ENCODE measurements around the gene FHL5.

- TF ChIP-seq, protein P1, sequence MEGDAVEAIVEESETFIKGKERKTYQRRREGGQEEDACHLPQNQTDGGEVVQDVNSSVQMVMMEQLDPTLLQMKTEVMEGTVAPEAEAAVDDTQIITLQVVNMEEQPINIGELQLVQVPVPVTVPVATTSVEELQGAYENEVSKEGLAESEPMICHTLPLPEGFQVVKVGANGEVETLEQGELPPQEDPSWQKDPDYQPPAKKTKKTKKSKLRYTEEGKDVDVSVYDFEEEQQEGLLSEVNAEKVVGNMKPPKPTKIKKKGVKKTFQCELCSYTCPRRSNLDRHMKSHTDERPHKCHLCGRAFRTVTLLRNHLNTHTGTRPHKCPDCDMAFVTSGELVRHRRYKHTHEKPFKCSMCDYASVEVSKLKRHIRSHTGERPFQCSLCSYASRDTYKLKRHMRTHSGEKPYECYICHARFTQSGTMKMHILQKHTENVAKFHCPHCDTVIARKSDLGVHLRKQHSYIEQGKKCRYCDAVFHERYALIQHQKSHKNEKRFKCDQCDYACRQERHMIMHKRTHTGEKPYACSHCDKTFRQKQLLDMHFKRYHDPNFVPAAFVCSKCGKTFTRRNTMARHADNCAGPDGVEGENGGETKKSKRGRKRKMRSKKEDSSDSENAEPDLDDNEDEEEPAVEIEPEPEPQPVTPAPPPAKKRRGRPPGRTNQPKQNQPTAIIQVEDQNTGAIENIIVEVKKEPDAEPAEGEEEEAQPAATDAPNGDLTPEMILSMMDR (IDR thresholded peaks at IDR 0.05 in 8 of 11, conservative IDR thresholded peaks at IDR 0.05 in 3 of 11): no peak
- no peak for TF ChIP-seq POLR2A (IDR thresholded peaks at IDR 0.05)
- no peak for TF ChIP-seq POLR2AphosphoS5 (IDR thresholded peaks at IDR 0.05)
Measured at GRCh38 chr6:96657344-96657743, 94.4 kb downstream of the FHL5 start.

Data from spleen (tissue), 7 donors.